Endothelial cell of umbilical vein (primary cell): ENCODE measurements around the gene SAE1.

Experiments used
- EZH2 ChIP-seq: IDR thresholded peaks from 2 replicates; pipeline ENCODE4 v1.6.1; 2012; ENCODE audit warnings: borderline replicate concordance, low read depth, mild to moderate bottlenecking, moderate library complexity, low read length, inconsistent platforms; ENCODE audit not compliant: severe bottlenecking
- MAX ChIP-seq: IDR thresholded peaks from 2 replicates; pipeline ENCODE4 v1.6.1; 2011; ENCODE audit not compliant: insufficient read depth, insufficient read length
- MYC ChIP-seq: IDR thresholded peaks from one replicate; pipeline ENCODE4 v1.6.1; 2011; ENCODE audit warnings: mild to moderate bottlenecking, low read depth, low read length
- POLR2A ChIP-seq: IDR thresholded peaks from 2 replicates; pipeline ENCODE4 v1.6.1; 2012; ENCODE audit warnings: low read depth, mild to moderate bottlenecking, control low read depth, low read length

- no peak for TF ChIP-seq EZH2
- TF ChIP-seq MYC, result no peak
- no peak for TF ChIP-seq MAX
- TF ChIP-seq POLR2A, result no peak
Observed at GRCh38 chr19:47100290-47100689, 30.3 kb upstream of the SAE1 start.
